ENCODE results near the gene CCDC146.
"Not testable (repeated sequence)": the region's sequence is repeated elsewhere in the genome, so short reads cannot be mapped to it uniquely, and the experiment has no call there.

GRCh38 chr7:77219701-77220331 is 97.4 kb downstream of the CCDC146 start:
- not testable (repeated sequence) for TF ChIP-seq CTCF (IDR thresholded peaks at IDR 0.05; ENCODE audit: low read depth, low read length); POLR2A (IDR thresholded peaks at IDR 0.05; ENCODE audit: extremely low read depth, insufficient read length); MAX (IDR thresholded peaks at IDR 0.05; ENCODE audit: low read depth, low read length)
